Ureter (tissue), 1 donor: Measurements from ENCODE around the gene GNAQ. TPM values are rescaled to one million over a fixed set of nuclear protein-coding genes. Genes with fewer than 3 reads are reported as not detected.

Source experiments
- DNase-seq: peaks from one replicate; pipeline ENCODE4 v3.0.0-alpha.2; 2020; ENCODE audit warnings: low spot score
- total RNA-seq: library from RNA; stranded (reverse); gene quantifications from one replicate; pipeline ENCODE4 v1.2.4, GENCODE V29; 2023
- donor health status: DM: yes; HTN: yes; CAD: no.

GNAQ gene
- total RNA-seq, 1 donor from 2014 or later: 85.8 TPM

- peak; percentile 94 for DNase-seq
These were observed 500 bp upstream of the GNAQ start for GRCh38 chr9:78031893-78032729.

DNA sequence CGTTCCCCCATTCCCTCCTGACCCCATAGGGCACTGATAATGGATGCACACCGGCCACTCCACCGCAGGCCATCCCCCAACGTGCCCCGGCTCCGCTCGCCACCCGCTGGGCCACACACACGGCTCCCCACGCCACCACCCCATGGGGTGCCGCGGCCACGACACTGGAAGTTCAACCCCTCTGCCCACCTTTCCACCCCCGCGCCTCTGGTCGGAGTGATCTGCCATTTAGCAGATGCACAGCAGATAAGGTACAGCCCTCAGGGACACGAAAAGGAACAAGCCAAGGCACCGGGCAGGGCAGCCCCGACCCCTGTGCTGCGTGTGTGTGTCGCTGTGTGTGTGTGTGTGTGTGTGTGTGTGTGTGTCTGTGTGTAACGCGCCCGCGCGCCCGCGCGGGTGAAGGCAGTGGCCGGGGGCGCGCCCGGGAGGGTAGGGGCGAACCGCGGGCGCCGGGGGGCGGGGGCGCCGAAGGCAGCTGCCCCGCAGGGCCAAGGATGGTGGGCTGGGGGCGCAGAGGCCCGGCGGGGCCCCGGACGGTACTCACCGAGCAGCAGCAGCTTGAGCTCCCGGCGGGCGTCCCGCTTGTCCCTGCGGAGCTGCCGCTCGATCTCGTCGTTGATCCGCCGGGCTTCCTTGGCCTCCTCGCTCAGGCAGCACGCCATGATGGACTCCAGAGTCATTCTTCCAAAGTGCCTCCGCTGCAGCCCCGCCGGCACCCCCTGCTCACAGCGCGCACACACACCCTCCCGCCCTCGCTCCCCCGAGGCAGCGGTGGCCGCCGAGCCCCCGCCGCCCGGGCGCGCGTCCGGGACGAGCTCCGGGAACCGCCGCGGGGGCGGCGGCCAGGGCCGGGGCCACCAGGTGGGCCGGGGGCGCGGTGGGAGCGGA, 813 bp downstream of the GNAQ start:
- peak; percentile 59 for DNase-seq

DNA sequence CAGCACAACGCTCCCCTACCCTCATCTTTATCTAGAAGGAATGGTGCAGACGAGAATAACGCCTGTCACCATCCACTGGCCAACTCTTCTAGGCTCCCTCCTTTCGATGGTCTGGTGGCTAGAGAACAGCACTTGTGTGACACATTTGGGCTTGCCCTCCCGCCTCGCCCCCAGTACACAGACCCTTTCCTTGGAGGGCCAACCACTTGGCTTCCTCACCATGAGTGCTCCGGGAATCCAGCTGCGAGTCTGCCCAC, 1.4 kb downstream of the GNAQ start:
- no peak for DNase-seq

DNA sequence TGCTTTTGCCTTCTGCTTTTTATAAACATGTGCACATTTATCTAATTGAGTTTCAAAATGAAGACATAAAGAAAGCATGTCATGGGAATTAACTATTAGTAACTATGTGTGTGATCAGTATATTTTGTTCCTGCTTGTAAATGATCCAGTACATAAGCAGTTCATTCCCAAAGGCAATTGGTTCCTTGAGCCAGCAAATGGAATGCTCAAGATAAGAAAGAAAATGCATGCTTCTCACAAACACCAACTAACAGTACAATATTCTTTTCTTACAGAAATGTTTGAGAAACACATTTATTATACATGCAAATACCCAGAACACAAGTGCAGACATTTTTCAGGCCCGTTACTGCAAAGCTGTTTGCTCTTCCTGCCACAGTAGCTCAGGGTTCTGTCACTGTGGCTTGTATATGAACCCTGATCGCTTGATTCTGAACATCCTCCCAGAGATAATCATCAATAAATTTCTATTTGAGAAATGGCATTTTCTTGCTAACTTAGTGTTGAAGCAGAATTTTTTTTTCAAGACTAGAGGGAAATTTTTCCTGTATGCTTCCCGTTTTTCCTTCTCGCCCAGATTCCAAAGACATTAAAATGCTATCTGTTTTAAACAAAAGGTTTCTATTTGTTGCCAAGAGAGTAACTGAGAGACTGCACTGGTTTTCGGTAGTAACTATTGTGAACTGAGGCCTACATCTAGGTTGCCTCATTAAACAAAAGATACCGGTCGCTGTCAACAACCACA, 1.9 kb downstream of the GNAQ start:
- DNase-seq: no peak

DNA sequence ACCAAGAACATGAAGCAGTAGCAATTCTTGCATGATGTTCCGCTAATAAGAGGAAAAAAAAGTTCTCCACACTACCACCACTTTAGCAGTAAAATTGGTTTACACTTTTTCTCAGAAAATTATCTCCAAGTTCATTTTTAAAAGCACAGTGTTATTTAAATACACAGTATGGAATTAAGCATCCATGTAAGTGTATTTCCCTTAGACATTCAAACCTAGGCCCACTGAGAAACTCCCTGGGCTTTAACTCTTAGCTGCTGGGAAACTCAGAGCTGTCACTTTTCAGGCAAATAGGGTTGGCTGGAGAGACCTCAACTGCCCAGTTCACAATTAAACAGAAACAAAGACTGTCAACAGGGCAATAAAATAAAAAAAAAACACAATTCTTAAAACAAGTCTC, 2.7 kb downstream of the GNAQ start:
- DNase-seq: no peak

GRCh38 chr9:78026947-78027346, 4.7 kb downstream of the GNAQ start:
- no peak for DNase-seq

DNA sequence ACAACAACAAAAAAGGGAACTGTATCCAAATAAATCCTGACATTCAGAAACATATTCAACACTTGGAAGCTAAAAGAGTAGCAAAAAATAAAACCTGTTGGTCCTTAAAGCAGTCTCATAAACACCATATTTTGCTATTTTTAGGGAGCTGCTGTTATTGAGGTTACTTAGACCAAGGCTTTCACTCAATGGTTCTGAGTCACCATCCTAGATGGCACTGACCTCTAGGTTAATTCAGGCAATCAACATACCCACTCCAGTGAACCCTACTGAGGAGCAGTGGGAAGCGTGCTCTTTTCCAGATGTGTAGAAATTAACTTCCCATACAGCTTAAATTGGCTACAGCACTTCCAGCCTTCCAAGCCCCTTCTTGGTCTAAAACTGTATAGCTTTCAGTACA, 5.2 kb downstream of the GNAQ start:
- no peak for DNase-seq

- DNase-seq: no peak
These were observed 6.4 kb downstream of the GNAQ start for GRCh38 chr9:78025186-78025585.

GRCh38 chr9:78023003-78023741, 8.4 kb downstream of the GNAQ start:
- DNase-seq: no peak

DNA sequence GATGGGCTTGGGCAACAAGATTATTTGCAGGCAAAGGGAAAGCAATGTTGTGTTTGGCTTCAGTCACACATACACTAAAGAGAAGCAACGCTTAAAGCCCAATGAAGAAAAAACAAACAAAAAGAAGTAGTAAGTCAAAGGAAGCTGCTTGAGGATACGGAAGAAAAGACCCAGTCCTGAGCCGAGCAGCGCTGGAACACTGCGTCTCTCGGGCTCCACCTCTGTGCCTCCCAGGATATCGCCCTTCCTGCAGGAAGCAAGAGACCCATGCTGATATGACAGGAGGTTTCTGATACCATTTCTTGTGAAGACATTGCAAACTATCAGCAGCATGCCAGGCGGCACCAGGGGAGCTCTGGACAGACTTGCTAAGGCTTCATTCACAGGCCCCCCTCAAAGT, 9.9 kb downstream of the GNAQ start:
- no peak for DNase-seq

DNA sequence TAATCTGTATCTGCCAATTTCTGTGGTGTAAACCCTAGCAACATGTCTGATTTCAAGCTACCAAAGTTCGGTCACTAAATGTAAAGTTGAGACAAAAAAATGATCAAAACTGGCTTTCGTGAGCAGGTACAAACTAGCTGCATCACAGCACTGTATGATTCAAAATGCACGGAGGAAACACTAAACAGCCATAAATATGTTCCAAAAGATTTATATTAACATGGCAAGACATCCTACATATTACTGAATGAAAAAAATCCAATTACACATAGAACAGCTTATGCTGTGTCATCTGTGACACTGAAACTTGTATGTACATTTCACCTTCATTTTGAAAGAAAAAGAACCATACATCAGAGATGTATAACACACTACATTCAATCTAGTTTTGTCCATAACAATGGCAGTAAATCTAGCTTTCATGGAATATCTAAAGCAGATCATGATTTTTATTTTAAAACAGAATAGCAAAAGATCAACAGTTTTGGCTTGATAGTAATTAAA, 14.4 kb downstream of the GNAQ start:
- DNase-seq: no peak

DNA sequence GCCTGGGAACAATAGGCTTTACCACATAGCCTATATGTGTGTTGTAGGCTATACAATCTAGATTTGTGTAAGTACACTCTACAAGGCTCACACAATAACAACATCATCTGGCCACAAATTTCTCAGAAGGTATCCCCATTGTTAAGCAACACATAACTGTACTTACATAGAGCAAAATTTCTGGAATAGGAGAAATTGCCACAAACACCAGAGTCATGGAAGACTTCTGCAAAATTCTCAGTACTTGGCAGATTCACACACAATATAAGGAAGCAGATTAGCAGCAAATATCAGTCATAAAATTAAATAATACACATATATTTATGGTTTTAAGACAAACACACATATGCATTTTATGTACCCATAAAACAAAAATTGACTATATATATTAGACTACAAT, 16.4 kb downstream of the GNAQ start:
- no peak for DNase-seq

GRCh38 chr9:78014776-78015175, 16.8 kb downstream of the GNAQ start:
- no peak for DNase-seq

DNA sequence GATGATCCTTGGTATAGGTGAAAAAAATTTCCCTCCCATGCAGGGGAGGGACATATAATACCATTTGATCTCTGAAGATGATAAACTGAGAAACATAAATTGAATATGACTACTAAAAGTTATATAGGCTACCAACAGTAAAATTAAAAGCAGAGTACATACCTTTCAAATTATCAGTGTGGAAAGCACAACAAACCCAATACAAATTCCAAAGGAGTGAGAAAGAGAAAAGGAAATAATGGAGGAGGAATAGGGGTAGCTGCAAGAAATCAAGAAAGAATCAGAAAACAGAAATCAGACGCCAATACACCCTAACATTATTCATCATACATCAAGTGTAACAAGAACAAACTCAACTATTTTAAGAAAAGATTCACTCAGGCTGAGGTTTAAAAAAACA, 17.7 kb downstream of the GNAQ start:
- no peak for DNase-seq

GRCh38 chr9:78011049-78011448, 20.6 kb downstream of the GNAQ start:
- no peak for DNase-seq

GRCh38 chr9:78010445-78010844, 21.2 kb downstream of the GNAQ start:
- no peak for DNase-seq

DNA sequence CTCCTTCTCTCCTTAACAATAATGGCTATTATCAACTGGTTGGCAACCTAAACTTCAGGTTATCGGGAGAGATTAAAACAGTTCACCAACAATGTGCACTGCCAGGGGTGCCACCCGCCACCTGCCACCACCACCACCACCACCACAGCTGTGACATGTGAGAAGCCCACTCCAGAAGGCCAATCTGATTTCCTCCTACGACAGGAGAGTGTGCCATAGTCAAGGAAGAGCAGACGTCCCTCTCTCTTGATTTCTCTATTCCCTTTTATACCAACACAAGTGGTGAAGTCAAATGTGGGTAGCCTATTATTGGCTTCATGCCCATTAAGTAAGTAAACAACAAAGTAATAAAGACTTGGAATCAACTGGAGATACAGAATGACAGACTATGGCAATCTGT, 22.4 kb downstream of the GNAQ start:
- no peak for DNase-seq

DNA sequence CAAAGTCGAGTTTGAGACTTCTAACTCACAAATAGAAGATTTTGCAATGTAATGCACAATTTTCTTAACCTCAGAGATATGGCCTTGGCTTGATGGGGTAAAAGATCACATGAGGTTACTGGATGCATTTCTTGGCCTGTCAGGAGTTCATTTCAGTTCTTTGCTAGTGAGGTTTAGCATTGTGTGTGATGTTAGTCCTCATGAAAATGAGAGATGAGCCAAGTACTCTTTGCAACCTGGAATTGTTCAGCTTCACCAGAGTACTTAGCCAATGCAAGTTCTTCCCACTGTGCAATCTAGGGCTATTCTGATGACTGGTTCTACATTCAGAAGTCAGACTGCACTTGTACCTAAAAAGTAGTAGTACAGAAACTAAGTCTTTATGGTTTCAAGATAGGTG, 24.9 kb downstream of the GNAQ start:
- no peak for DNase-seq

DNA sequence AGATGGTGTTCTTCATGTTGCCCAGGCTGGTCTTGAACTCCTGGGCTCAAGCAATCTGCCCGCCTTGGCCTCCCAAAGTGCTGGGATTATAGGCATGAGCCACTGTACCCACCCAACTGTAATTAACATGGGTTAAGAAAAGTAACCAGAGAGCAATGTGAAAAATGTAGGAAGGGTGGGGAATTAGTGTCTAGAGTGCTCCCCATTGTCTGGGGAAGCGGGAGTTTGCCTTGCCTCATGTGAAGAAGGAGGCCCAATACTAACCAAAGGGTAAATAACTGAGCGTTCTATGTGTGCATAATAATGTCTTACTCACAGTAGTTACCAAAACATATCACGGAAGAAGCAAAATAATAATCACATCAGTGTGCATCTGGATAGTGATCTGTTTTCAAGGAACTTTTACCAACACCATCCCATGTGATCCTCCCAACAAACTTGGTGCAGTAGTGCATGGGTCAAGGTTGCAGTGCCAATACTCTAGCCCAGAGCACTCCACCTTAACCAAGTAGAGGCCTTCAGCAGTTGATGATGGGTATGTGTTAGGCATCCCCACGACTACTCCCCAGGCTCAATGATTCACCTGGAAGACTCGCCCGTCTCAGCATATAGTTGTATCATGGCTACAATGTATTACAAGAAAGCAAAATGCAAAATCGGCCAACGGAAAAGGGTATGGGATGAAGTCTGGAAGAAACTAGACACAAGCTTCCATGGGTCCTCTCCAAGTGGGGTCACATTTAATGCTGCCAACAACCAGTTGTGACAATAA, 26.2 kb downstream of the GNAQ start:
- DNase-seq: no peak

DNA sequence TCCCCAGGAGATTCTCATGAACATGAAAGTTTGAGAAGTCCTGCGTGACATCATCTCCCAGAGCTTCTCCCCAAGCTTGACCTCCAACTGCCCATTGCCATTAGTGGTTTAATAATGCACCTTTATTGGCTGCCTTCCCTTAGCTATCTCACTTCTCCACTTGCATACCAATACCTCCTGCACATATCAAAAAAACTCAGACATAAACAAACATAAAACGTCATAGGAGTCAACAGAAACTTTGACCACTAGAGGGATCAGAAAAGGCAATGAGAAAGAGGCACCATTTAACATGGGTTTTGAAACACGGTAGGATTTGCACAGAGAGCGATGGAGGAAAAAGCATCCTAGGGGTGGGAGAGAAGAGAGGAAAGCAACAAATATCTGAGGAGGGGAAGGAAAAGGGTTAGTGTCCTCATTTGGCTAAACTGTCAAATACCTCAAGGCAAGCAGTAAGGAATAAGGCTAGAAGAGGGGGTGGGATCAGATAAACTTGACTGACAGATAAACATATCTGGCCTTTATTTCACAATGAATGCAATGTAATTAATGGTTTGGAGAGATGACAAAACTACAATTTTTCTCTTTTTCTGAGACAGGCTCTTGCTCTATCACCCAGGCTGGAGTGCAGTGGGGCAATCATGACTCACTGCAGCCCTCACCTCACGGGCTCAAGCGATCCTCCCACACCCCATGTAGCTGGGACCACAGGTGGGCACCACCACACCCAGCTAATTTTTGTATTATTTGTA, 27.0 kb downstream of the GNAQ start:
- no peak for DNase-seq
